Stromal cell of bone marrow (primary cell): ENCODE measurements around the gene SLC25A15.
"Not testable (repeated sequence)": the region's sequence is repeated elsewhere in the genome, so short reads cannot be mapped to it uniquely, and the experiment has no call there.

ENCODE experiments used
- DNase-seq: peaks from one replicate; pipeline ENCODE4 v3.0.0-alpha.2; 2012; ENCODE audit warnings: low read depth

Gene SLC25A15

DNA sequence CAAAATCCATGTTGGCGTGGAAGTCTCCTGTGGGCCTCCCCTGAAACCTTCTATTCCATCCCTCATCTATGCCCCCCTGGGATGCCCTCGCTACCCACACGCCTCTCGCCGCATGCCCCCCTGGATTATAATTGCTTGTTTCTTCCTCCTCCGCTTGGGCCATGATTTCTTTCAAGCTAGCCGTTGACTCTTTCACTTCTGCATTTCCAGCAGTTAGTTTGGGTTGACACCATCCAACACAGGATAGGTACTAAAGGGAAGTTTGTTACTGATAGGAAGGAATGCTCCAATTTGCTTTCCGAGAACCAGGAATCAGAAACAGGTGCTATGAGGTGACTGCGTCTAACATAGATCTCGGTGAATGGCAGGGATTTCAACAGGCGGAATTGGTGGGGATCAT is 7.7 kb upstream of the SLC25A15 start:
- DNase-seq, result no peak

DNA sequence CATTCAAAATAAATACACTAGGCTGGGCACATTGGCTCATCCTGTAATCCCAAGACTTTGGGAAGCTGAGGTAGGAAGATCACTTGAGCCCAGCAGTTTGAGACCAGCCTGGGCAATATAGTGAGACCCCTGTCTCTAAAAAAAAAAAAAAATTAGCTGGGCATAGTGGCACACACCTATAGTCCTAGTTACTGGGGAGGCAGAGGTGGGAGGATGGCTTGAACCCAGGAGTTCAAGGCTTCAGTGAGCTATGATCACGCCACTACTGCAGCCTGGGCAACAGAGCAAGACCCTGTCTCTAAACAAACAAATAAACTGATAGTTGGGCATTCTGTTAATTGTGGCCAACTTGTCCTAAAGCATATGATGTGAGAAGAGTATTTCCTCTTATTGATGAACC is 6.4 kb upstream of the SLC25A15 start:
- not testable (repeated sequence) for DNase-seq

DNA sequence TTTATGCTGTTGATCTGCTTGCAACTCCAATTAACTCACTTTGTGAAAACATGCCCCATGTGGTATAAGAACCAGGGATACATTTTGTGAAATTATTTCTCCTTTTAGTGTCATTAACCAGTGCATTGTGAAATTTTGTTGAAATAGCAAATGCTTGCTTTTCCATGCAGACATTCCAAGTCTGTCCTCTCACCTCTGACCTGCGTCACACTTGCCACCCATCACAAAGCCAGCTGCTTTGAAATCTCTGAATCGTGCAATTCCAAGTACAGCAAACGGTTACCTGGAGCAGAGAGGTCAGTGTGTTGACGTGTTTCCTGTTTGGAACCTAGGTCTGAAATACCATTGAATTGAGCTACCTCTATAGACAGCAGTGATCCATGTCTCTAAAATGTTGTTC is 4.9 kb upstream of the SLC25A15 start:
- DNase-seq, result no peak

DNA sequence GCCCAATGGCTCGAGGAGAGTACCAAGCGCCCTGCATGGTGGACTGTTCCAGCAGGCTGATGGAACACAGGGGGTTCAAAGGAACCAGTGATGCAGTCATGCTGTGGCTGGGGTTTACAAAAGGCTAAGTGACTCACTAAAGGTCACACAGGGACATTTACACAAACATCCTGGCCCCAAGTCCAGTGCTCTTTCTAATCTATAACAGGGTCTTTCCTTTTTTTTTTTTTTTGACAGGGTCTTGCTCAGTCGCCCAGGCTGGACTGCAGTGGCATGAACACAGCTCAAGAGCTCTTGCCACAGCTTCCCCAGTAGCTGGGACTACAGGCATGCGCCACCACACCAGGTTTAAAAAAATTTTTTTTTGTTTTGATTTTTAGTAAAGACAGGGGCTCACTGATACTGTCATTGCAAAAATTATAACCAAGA is 2.8 kb upstream of the SLC25A15 start:
- no peak for DNase-seq

DNA sequence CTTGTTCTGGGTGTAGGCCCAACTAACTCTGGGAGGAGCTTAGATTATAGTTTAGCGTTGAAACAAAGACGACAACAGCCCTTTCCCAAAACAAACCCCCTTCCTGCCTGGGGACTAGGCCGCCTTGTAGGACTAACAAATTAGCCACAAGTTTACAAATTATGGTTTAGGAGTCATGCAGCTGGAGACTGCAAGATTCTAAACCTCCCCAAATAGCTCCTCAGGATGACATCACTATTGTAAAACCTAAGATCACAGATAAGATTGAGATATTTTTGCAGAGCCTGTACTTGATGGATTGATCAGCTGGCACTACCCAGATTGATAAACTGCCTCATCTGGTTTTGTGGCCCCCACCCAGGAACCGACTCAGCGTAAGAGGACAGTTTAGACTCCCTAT is 2.3 kb upstream of the SLC25A15 start:
- DNase-seq, result no peak

DNA sequence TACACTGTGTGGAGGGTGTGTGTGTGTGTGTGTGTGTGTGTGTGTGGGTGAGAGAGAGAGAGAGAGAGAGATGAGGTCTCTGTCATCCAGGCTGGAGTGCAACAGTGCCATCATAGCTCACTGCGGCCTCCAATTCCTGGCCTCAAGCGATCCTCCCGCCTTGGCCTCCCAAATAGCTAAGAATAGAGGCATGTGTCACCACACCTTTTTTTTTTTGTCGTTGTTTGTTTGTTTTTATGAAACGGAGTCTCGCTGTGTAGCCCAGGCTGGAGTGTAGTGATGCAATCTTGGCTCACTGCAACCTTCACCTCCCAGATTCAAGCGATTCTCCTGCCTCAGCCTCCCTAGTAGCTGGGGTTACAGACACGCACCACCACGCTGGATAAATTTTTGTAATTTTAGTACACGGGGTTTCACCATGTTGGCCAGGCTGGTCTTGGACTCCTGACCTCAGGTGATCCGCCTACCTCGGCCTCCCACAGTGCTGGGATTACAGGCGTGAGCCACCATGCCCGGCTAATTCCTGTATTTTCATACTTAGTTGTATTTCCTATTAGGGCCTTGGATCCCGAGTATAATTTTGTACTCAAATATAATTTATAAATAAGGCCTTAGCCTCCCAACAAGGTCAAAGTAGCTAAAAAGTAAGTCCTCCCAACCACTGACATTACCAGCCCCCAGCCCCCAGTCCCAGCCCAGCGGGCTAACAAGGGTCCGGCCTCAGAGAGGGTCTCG is 704 bp upstream of the SLC25A15 start:
- not testable (repeated sequence) for DNase-seq

DNA sequence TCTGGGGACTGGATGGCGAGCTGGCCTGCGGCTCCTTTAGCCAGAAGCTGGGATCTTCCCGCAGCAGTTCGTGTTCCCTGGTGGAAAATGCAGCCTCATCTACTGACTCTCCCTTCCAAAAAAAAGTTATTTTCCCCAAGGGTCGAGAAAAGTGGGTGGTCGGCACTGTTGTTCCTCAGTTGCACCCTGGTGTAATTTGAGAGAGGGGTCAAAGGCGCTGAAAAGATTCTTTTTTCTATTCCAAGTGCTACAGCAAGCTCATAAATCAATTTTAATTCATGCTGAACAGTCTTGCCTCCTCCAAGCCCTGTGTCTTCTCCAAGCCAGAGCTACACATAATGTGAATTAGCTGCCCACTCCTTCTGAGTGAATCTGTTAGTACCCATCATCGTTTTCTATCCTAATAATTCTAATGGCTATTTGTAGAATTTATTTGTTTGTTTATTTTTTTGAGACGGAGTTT is 774 bp downstream of the SLC25A15 start:
- no peak for DNase-seq

DNA sequence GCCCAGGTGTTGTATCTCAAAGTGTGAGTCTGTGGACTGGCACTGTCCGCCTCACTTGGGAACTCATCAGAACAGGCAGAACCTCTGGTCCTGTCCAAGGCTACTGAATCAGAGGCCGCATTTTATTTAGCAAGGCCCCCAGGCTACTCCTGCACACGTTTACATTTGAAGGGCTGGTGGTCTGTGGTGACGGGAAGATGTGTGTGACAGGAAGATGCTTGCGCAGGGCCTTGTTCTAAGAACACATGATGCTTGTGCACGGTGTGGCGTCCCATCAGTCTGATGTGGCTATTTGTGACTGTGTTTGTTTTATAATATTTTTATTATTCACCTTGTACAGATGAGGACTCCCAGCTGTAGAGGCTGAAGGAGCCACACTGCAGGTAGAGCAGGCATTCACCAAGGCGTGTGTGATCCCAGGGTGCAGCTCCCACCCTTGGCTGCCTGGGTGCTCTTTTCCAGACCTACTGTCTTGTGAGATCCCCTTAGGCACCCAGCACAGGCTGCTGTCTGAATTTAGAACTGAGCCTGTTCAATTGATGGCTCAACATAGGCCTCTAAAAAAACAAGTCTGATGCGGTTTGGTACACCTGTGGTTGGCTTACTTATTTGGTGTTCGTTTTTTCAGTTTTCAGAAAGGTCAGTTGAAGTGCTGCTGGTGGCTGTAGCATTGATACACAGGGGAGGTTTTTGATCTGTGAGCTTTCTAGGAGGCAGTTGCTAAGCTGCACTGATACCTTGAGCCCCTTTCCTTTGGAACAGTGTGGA is 3.1 kb downstream of the SLC25A15 start:
- DNase-seq, result no peak

DNA sequence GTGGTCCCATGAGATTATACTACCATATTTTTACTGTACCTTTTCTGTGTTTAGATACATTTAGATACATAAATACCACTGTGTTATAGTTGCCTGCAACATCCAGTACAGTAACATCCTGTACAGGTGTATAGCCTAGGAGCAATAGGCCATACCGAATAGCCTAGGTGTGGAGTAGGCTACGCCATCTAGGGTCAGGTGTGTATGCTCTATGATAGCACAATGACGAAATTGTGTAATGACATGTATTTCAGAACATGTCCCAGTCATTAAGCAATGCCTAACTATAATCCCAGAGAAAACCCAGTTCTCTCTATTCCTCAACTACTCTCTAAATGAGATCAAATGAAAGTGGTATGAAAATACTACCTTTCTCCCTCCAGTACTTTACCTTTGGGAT is 3.9 kb downstream of the SLC25A15 start:
- no peak for DNase-seq

DNA sequence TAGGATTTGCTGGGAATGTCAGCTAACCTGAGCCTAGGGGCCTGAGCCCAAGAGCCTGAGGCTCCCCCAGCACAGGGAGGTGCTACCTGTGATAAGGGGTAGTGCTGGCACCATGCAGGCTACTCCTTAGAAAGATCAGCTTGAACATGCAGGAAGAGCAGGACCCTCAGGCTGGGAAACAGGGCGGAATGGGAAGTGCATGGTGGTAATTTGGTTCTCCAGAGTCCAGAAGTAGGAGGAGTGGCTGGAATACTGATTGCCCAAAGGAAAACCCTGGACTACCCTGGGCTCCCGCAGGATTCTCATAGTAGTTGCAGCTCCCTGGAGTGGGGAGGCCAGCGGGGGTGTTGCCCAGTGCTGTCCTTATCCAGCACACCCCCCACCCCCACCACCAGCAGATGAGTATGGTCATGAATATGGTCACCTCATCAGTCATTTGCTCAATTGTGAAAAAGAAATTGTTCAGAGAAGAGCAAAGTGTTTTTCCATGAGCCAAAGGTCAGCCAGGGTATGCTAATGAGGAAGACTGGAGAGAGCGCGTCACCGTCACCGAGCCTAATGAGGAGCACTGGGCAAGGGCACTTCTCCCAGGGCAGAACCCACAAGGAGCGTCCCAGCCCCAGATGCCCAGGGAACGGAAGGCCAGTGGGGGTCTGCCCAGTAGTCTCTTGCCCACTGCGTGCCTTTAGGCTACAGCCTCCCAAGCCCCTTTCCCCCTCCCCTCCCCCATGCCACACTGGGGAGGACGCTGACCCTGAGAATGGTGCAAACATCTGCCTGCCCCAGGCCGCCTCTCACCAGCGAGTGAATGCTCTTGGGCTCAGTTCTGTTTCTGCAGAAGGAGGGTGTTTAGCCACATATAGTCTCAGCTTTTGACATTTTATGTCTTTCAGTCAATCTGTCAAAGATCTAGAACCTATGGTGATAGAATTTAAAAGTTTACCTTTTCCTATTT is 5.3 kb downstream of the SLC25A15 start:
- DNase-seq, result no peak

DNA sequence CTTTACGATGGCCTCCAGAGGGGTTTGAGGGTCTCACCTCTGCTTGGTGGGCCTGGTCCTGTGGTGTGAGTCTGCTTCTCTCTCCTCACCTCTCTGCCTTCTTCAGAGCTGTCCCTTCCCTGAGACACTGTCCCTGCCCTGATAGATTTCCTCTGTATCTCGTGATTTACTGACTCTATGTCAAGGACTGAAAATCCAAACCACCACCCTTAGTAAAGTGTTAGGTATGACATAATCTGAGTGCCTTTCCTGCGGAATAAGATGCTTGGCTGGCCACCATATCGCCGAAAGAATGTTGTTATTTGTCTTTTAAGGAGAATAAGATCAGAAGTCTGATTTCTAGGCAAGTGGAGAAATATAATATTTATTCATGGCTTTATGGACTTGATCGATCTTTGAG is 7.2 kb downstream of the SLC25A15 start:
- DNase-seq, result no peak

DNA sequence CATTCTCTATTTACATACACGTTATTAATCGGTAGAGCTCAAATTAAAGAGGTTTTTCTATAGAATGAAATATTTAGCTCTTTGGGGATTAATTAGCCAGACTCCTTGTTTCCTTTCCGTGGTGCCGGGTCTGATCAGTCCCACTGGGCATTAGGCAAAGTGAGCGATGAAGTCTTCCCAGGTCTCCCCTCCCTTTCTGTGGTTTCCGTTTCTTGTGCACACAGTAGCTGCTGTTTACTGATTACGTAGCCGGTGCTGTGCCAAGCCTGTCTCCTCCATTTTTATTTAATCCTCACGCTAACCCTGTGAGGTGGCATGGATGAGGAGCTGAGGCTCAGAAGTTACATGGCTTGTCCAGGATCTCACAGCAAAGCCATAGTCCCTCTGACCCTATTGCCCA is 9.0 kb downstream of the SLC25A15 start:
- no peak for DNase-seq

DNA sequence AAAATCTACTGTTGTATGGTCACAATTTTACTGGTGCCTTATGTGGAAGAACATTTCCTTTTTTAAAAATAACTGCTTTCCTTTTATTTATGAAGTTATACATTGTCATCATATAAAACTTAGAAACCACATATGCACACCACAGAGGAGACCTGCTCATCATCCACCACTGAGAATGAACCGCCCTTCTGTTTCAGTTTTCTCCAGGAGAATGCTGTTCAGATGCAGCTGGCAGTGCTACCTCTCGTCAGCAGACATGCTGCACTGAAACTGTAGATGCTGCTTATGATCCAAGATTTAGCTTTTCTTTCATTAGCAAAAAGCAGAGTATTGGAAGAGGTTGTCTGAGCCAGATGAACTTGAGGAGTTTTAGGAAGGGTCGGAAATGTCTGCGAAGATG is 10.1 kb downstream of the SLC25A15 start:
- no peak for DNase-seq

DNA sequence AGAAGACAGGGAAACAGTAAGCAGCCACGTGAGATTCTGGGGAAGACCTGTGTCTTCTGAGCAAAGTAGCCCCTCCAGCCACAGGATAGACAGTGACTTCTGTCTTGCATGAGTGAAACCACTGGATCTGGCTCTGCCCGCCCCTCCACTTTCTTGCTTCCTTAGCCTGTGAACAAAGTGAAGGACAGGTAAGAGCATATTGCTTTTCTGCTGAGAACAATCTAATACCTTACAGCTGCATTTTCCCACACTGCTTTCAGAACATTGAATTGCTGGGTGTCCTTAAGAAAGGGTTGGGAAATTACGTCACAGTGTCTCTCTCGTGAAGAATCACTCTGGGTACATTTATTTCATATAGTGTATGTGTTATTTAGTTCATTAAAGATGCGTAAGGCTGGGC is 11.1 kb downstream of the SLC25A15 start:
- DNase-seq, result no peak

DNA sequence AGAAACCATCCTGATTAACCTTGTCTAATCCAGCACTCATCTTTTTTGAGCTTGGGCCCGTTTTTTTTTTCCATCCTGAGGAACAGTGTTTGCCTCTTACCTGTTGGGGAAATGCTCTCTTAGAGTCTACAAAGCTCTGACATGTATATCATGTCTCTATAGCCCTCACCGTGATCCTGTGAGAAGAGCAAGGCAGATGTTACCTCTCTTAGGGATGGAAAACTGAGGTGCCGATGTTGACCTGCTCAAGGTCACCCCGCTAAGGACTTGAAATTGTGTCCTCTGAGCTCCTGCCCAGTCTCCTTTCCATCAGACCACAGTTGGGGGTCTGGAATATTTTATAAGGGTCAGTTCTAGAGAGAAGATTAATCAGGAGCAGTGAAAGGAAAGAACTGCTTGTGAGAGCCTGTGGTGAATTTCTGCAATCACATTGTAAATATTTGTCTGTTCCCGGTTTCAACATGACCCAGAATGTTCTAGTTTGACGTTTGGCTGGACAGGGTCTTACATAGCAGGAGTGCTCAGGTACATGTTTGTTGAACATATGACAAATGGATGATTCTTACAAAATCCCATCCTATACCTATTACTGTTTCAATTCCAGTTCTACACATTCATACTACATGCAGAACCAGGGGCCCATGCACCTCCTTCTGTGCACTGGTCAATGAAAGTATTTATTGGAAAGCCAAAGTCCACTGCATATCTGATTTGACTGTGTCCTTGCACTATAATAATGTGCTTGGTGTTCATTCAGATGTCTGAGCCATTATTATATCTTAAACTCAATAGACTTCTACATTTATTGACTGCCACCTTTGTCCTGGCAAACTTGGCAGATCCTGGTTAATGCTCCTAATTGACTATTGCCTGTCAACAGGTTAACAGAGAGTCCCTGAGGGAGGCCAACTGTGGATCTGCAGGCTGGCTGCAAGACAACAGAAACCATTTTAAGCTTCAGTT is 12.1 kb downstream of the SLC25A15 start:
- no peak for DNase-seq

DNA sequence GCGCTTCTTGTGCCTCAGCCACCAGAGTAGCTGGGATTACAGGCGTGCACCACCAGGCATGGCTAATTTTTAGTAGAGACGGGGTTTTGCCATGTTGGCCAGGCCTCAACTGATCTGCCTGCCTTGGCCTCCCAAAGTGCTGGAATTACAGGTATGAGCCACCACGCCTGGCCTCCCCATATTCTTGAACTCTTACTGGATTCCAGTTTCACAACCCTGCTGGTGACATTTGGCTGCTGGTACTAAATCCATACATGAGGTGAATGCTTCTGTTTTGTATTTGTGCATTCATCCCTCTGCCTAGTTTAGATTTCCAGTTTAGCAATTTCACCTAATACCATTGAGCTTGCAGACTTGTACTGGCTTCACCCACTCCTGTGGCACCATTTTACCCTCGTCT is 13.9 kb downstream of the SLC25A15 start:
- DNase-seq, result no peak

DNA sequence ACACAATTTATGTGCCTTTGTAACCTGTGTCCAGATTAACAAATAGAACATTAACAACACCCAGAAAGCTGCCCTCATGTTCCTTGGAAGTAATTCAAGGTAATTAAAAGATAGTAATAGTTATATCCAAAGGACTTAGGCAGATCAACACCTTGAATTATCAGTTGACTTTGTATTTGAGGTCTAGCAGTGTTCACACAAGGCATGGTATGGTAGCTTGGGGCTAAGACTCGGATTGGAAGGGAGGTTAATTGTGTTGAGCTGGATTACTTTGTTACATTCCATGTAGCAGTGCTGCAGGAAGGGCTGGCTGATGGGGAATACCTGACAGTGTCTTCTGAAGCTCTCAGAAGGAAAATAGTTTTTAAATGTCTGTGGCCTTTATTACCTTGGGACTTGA is 16.8 kb downstream of the SLC25A15 start:
- DNase-seq, result no peak

DNA sequence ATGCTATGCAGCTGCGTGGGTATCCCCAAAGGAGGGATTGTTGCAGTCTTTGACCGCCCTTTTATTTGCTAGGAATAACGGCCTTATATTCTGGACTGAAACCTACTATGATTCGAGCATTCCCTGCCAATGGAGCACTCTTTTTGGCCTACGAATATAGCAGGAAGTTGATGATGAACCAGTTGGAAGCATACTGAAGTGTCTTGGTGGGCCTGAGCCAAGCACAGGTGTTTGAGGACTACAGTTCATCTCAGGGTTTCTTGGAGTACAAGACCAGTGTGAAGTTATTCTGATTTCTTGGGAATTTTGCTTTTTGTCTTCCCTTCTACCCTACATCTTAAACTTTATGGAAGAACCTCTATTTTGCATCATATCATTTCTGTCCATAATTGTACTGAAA is 20.1 kb downstream of the SLC25A15 start:
- no peak for DNase-seq

DNA sequence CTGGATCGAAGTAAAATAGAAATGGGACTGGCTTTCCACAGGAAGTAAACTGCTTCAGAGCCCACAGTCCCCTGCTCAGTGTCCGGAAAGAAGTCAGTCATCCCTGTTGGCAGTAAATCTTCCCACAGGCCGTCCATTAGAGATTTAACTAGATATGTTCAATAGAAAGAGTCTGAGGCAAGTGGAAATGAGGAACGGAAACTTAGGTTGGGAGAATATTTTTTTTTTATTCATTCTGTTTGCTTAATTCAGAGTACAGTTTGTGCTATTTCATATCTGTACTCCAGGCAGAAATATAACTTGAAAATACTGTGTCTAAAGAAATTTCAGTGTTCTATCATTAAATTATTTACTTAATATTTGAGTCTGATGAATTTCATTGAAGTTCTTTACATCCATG is 22.7 kb downstream of the SLC25A15 start:
- no peak for DNase-seq

DNA sequence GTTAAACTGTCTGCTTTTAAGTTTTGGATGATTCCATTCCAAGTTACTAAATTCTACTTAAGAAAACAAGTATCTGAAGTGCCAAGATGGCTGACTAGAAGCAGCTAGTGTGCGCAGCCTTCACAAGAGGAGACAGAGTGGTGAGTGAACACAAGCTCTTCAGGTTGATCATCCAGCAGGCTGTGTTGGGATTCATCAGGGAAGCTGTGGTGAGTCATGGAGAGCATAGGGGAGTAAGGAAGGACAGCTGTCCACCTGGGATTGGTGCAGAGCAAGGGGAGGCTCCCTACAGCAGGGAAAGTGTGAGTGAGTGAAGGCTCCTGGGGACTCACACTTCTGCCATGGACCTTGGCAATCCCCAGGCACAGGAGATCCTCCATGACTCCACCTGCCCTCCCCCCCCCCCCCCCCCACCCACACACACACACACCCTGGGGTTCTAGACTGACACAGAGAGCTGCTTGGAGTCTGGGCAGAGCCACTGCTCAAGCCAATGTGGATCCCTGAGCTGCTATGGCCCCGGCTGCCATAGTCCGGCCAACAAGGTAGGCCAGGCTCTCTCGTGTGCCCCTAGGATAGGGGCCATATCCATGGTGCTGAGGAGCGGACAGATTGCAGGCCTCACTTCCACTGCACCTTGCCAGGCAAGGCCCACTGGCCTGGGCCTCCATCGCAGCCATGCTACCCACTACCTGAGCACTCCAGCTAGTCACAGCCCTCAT is 23.5 kb downstream of the SLC25A15 start:
- no peak for DNase-seq
